ENCODE data around the gene VWDE.

DNA sequence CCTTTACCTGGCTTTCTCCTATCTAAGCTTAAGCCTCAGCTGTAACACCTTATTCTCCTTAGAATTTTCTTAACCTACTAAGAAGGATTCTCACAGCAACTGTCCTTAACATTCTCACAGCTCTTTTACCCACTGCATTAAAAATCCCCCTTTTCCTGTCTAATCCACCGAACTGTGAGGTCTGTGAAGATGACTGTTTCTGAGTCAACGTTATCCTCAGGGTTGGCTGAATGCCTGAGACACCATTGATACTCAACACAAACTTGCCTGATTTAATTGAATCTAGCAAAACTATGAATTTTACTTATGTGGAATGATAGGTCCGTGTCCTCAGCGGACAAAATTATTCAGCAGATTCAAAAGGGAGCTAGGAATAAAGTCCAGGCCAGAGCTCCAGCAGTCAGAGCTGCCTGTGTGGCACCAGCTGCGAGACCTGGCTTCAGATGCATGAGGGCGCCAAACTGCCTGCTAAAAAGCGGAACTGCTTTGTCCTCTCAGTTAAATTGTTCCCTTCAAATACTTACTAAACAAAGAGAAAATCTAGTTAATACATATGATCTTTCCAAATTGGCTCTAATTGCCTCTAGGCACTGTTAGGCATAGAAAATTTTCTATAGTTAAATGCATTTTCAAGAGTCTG lies 33.4 kb upstream of the VWDE start:
- TF ChIP-seq, protein P1, sequence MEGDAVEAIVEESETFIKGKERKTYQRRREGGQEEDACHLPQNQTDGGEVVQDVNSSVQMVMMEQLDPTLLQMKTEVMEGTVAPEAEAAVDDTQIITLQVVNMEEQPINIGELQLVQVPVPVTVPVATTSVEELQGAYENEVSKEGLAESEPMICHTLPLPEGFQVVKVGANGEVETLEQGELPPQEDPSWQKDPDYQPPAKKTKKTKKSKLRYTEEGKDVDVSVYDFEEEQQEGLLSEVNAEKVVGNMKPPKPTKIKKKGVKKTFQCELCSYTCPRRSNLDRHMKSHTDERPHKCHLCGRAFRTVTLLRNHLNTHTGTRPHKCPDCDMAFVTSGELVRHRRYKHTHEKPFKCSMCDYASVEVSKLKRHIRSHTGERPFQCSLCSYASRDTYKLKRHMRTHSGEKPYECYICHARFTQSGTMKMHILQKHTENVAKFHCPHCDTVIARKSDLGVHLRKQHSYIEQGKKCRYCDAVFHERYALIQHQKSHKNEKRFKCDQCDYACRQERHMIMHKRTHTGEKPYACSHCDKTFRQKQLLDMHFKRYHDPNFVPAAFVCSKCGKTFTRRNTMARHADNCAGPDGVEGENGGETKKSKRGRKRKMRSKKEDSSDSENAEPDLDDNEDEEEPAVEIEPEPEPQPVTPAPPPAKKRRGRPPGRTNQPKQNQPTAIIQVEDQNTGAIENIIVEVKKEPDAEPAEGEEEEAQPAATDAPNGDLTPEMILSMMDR (IDR thresholded peaks at IDR 0.05): peak; percentile 62
- TF ChIP-seq ZFX (IDR thresholded peaks at IDR 0.05; ENCODE audit: borderline replicate concordance): no peak

Measured in 22Rv1 (cell line).